Loucy (cell line): ENCODE results near the gene TPP2.

Experiments
- CTCF ChIP-seq: fragments of 200-600 bp; sonication (generic); conservative IDR thresholded peaks from 2 replicates; pipeline ENCODE4 v1.5.1; 2014; ENCODE audit warnings: mild to moderate bottlenecking, antibody characterized with exemption, low read length
- EZH2phosphoT487 ChIP-seq: fragments of 200-600 bp; IDR thresholded peaks from 2 replicates; pipeline ENCODE4 v1.6.1; 2018; ENCODE audit warnings: antibody characterized with exemption, mild to moderate bottlenecking, moderate library complexity, borderline replicate concordance

GRCh38 chr13:102645701-102646100 lies 48.9 kb downstream of the TPP2 start:
- TF ChIP-seq CTCF (no peak), EZH2phosphoT487 (no peak)
